Activated CD4-positive, alpha-beta T cell treated with anti-CD3 and anti-CD28 coated beads, Interleukin-2, amount 50 U/mL, for 48 hours (primary cell): Measurements from ENCODE around the gene KCNC4.

Source experiments
- DNase-seq, 2 experiments: peaks; one replicate each; pipeline ENCODE4 v3.0.0-alpha.2; 2020

KCNC4 gene

DNA sequence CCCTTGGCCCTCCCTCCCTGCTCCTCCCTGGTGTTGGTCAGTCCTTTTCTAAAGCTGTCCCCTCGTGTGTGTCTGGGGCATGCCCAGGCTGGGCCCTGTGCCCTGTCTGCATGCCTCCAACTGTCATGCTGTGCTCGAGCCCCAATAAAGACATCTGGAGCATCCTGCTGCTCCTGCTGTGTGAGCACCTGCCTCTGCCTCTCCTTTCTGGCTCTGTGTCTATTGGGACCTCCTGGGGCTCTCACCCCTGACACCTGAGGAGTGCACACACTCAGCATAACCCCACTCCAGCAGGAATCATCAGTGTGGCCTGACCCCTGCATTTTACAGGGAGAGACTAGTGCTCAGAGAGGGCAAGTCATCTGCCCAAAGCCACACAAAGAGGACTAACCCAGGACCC is 23.7 kb downstream of the KCNC4 start:
- DNase-seq = no peak

DNA sequence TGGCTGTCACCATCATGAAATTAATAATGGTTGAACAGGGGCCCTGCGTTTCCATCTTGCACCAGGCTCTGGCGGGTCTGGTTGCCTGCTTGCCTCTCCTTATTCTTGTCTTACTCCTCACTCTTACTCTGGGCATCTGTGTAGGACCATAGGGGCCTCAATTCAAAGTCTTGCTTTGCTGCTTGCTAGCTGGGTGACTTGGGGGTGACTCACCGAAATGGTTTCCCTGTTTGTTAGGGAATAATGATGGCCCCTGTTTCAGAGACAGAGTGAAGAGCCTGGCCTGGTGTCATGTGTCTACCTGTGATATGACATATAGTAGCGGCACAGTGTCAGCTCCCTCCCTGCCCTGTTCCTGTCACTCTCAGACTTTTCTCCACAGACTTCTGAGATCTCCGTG is 24.6 kb downstream of the KCNC4 start:
- DNase-seq = no peak

- no peak for DNase-seq
Observed at GRCh38 chr1:110235181-110235833, 25.2 kb downstream of the KCNC4 start.

DNA sequence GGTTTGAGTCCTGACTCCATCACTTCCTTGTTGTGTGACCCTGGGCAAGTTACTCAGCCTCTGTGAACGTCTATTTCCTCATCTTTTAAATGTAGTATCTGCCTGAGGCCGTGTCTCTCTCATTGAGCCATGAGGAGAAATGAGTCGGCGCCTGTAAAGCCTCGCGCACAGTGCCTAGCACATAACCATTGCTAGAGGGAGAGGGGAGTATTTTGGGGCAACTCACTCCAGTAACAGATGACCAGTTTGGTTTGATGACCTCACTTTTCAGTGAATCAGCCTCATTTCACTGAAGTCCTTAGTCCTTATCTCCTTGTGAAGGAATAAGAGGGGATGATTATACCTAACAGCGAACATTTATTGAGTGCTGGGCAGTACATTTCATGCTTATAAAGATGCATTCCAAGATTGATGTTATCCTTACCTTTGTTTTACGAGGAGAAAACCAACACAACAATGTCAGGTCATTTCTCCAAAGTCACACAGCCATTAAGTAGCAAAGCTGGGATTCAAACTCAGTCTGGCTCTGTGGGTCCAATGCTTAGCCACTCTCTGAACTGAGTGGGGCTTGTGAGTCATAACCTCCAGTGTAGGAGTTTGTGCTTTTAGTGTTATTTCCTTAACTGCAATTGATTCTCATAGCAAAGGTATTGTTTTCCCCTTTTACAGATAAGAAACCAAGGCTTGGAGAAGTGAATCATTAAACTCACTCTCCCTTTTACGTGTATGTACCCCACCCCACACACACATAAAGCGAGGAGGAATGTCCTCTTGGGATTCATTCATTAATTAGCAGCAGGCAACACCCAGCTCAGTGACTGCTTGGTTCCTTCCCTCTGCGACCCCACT is 25.9 kb downstream of the KCNC4 start:
- DNase-seq = peak; percentile 60 to 76

DNA sequence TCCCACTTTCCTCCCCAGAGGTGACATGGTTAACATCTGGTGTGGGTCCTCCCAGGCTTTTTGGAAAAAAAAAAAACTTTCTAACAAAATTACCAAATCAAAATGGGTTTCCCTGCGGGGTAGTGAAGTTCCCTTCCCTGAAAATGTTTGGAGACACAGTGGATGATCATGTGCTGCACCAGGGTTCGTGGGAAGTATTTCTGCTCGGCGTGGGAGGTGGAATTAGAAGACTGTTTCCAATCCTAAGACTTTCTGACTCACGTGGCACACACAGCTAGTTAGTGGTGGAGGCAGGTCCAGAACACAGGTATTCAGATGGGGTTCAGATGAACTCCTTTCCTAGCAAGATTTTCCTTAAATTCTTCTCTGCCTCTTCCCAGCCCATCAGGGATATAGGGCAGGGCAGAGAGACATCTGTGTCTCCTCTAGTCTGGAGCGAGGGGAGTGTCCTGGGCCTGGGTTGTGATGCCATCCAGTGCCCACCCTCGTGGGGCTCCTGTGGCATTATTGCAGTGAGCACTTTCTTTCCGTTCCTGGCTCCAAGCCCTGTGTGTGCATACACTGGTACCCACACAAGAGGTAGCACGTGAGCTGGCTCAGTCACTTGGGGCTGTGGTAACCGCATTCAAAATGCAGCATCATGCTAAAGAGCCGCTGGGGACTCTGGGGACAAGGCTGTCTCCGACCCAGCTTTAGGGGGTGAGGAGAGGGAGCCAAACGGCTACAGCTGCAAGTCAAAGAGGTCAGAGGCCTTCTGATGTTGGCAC is 27.5 kb downstream of the KCNC4 start:
- peak in 1 of 2 experiments; percentile 24 for DNase-seq

DNA sequence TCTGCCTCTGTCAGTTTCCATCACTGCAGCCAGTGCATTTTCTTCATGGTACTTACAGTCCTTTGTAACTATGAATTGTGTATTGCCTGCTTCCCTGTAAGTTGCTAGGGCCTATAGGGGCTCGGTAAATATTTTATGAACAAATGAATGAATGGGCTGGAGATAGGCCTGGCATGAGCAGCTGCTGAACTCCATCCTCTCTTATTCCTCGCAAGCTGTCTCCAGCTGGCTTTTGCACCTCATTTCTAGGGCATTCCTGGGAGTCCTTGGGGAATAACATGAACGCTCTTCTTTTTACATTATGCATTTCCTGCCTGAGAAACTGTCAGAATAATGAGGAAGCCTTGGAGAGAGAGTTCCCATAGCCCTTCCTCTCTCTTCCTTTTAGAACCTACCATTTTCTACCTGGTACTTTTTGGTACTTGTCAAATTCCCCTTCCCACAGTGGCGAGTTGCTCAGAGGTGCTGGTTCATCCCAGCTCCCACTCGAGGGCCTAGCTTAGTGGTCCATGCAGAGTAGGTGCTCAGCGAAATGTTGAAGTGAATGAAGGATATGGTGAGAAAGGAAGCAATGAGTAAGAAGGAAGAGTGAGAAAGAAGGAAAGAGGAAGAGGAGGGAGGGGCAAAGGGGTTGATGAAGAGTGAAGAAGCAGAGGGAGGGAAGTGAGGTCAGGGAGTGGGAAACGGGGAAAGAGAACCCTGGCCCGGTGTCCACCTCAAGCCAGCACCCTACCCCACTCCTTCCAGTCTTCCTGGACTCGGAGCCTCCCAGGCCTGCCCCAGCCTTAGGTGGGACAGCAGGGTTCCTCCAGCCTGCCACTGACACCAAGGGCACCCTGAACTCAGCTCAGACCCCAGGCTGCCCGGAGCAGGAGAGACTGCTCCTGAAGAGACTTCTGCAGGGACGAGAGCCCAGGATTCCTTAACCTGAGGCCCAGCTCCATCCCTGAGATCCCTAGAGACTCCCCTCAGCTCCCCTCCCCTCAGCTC is 29.6 kb downstream of the KCNC4 start:
- no peak for DNase-seq

DNA sequence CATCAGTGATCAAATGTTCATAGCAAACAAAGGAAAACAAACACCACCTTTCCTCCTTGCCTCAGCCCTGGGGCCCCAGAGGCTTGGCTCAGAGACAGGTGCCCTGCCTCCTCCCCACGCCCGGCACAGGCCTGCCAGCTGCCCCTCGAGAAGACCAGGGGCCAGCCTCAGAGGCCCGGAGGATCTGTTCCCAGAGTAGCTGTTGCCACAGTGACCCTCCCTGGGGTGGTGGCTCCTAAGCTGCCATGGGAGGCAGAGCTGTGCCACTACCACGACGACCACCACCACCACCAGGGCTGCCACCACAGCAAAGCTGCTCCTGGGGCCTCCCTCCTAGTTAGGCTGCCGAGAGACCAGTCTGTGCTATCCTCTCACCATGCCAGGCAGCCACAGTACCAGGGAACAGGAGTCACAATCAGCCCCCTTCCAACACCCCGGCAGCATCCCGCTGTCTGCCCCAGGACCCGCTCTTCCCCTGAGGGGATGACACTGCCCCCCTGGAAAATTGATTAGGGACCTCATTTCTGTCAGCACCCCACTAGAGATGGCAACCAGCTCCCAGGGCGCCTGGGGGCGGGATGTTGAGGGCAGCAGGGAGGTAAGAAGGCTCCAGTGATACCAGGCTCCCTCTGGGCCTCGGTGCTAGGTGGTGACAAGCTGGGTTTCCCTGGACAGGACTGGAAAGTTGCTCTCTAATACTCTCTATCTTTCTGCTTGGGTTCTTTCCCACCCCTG is 30.5 kb downstream of the KCNC4 start:
- DNase-seq = no peak

GRCh38 chr1:110241516-110241915 is 31.4 kb downstream of the KCNC4 start:
- no peak for DNase-seq

GRCh38 chr1:110242062-110242461 is 31.9 kb downstream of the KCNC4 start:
- DNase-seq = no peak

DNA sequence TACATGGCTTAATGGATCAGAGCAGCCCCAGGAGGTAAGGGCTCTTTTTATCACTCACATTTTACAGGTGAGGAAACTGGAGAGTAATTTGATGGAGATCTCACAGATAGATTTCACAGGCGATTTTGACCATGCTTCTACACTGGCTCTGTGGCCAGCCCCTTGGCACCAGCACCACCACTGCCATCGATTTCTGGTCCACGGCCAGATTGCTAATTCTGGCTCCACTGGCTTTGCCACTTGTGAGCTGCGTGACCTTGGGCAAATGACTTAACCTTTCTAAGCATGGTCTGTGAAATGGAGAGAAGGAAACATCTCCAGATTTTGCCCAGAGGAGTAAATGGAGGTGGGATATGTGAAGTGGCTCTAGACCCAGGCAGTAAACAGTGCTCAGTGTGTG is 32.6 kb downstream of the KCNC4 start:
- no peak for DNase-seq

- DNase-seq = no peak
Observed at GRCh38 chr1:110243146-110243545, 33.0 kb downstream of the KCNC4 start.

GRCh38 chr1:110243574-110243973 is 33.5 kb downstream of the KCNC4 start:
- peak in 1 of 2 experiments; percentile 25 for DNase-seq

GRCh38 chr1:110245876-110246620 is 35.9 kb downstream of the KCNC4 start:
- DNase-seq = no peak

DNA sequence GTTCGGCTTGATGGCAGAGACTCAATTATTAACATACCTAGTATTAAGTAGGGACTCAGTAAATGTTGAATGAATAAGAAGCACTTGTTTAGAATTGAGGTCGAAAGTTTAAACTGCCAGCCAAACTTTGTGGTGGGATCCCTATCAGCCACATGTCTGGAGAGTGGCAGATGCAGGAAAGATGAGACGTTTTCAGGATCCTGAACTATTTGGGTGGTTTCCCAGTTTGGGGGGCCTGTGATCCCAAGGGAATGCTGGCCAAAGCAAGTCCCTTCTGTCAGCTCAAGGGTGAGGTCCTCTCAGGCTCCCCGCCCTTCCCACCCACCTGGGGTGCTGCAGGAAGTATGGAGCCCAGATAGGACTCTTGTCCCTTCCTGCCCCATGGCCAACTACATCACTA is 38.6 kb downstream of the KCNC4 start:
- no peak for DNase-seq

DNA sequence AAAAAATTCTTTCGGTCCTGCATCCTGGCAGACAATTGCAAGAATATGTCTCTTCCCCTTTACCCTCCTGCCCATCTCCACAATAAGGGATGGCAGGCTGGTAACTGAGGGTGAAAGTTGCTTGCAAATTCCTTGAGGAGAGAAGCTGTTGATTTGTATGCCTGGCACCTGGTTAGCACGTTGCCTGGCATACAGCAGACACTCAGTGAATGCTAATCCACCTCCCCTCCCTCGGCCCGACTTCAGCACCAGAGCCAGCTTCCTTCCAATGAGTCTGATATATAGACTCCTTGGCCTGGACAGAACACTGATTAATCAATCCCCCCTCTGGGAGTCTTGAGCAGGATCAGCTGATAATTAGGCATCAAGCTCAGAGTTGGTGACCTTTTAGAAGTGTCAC is 39.1 kb downstream of the KCNC4 start:
- no peak for DNase-seq

GRCh38 chr1:110250008-110250407 is 39.9 kb downstream of the KCNC4 start:
- DNase-seq = no peak

GRCh38 chr1:110250749-110251148 is 40.6 kb downstream of the KCNC4 start:
- DNase-seq = no peak

- no peak for DNase-seq
Observed at GRCh38 chr1:110253213-110253612, 43.1 kb downstream of the KCNC4 start.

- no peak for DNase-seq
Observed at GRCh38 chr1:110254604-110255391, 44.7 kb downstream of the KCNC4 start.

GRCh38 chr1:110255392-110255787 is 45.3 kb downstream of the KCNC4 start:
- DNase-seq = no peak
